ENCODE results near the gene L3MBTL2.

- TF ChIP-seq CTCF (IDR thresholded peaks at IDR 0.05; ENCODE audit: insufficient read depth, low read length, poor library complexity, severe bottlenecking): no peak
- TF ChIP-seq EZH2phosphoT487 (conservative IDR thresholded peaks at IDR 0.05; ENCODE audit: low read length): no peak
These were observed 7.0 kb upstream of the L3MBTL2 start for GRCh38 chr22:41198027-41198580.
